Thyroid gland (tissue), 4 donors: ENCODE measurements around the gene ITIH6. TPM values are rescaled to one million over a fixed set of nuclear protein-coding genes. Genes with fewer than 3 reads are reported as not detected.

Experiments used
- DNase-seq, 2 donors: peaks; one replicate each; pipeline ENCODE4 v3.0.0-alpha.2; 2019
- H3K27ac ChIP-seq, 3 donors: fragments of 200-600 bp; sonication (generic); 1 replicate in 2 of 3; 2 replicates in 1 of 3; pipeline ENCODE4 v1.5.1; 2016 to 2019; ENCODE audit warnings: mild to moderate bottlenecking in 1 of 3, moderate library complexity in 1 of 3
- H3K27me3 ChIP-seq: fragments of 200-600 bp; sonication (generic); one replicate; pipeline ENCODE4 v1.5.1; 2019
- H3K36me3 ChIP-seq, 2 donors: fragments of 200-600 bp; sonication (generic); one replicate each; pipeline ENCODE4 v1.5.1; 2016 to 2019
- H3K4me1 ChIP-seq, 2 donors: fragments of 200-600 bp; sonication (generic); one replicate each; pipeline ENCODE4 v1.5.1; 2017 to 2019
- H3K4me3 ChIP-seq, 3 donors: fragments of 200-600 bp; sonication (generic); replicated peaks in 1 of 3; 1 replicate in 2 of 3; 2 replicates in 1 of 3; pipeline ENCODE4 v1.5.1; 2016; ENCODE audit warnings: mild to moderate bottlenecking in 1 of 3
- H3K9me3 ChIP-seq: fragments of 200-600 bp; sonication (generic); one replicate; pipeline ENCODE4 v1.5.1; 2017
- CTCF ChIP-seq, 6 experiments: fragments of 200-600 bp in 3 of 6; fragments of 450-650 bp in 3 of 6; sonication (generic) in 3 of 6; IDR thresholded peaks; one replicate each; pipeline ENCODE4 v1.5.1; 2016 to 2019; ENCODE audit warnings: antibody characterized with exemption in 6 of 6, mild to moderate bottlenecking in 2 of 6, inconsistent platforms in 1 of 6, moderate library complexity in 1 of 6
- POLR2A ChIP-seq, 2 donors: fragments of 450-650 bp; IDR thresholded peaks; one replicate each; pipeline ENCODE4 v1.6.1; 2017; ENCODE audit warnings: antibody characterized with exemption in 2 of 2, mild to moderate bottlenecking in 2 of 2, moderate library complexity in 1 of 2
- WGBS, 2 donors: methylation state at CpG; one replicate each; pipeline ENCODE4 v1.1.5; 2017; 5-methylcytosine and 5-hydroxymethylcytosine counted together
- intact Hi-C: fragments of 100-400 bp; cut with DNase I; formaldehyde crosslinking; loops from one replicate; pipeline ENCODE4 v1.15.1; 2023
- total RNA-seq, 4 donors: library from RNA; depleted of rRNA; stranded (reverse); fragments of >200 nt; gene quantifications; one replicate each; pipeline ENCODE4 v1.2.3, GENCODE V29; 2016

Gene ITIH6
- total RNA-seq, 4 donors from 2014 or later = not detected

DNA sequence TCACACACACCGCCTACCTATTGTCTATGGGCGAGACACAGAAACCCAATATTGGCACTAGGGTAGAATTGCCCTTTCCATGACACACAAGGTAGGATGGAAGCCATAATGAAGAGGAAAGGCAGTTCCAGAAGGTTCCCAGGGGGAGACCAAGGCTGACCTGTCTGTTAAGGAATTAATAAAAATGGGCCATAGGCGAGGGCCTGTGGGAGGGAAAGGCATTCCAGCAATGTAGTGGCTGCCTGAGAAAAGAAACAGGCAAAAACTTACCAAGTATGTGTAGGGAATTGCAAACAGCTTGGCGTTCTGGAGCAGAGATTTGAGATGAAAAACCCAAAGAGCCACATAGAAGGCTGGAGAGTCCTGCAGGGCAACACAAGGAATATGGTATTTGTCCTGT is 28.5 kb upstream of the ITIH6 start:
- no peaks in the 10 kb centered on the region for H3K36me3 ChIP-seq
- H3K27ac ChIP-seq = no peak overlapping the region
- H3K9me3 ChIP-seq = no peaks in the 10 kb centered on the region
- H3K4me1 ChIP-seq = no peaks in the 10 kb centered on the region
- no peak for TF ChIP-seq CTCF (IDR thresholded peaks at IDR 0.05)
- TF ChIP-seq POLR2A (IDR thresholded peaks at IDR 0.05) = no peak
- H3K27me3 ChIP-seq = no peaks in the 10 kb centered on the region
- no peak for DNase-seq
- intact Hi-C loops = no loop called here
- H3K4me3 ChIP-seq = no peak overlapping the region
- 81 to 83% methylated on average over 3 to 4 of the region's 4 CpGs for WGBS, 2 donors

DNA sequence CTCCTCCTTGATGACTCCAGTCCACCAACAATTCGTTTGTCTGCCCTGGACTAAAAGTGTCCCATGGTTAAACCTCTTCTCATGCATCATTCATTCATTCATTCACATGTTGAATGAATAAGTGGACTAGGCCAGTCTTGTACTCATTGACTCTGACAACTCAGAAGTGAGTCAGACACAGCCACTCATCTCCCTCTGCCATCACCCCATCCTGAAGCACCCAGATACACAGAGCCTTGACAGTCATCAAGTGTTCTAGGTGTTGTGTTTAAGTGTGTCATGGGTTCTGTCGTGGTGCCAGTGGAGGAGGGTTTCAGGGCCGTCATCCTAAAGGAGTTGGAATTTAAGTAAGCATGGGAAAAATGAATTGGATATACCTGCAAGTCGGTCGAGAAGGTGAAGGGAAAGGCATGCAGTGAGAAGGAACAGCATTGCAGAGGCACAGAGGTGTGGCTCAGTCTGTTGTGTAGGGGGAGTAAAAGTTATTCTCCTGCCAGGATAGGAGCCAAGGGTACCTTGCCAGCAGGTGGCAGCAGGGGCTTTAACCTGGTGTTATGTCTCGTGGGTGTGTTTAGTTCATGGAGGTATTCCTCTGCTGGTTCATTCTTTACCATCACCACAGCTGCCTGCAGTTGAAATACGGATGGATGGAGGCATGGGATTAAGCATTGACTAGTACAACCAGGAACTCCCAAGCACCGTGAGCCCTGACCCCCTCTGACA is 27.8 kb upstream of the ITIH6 start:
- H3K27me3 ChIP-seq = no peaks in the 10 kb centered on the region
- no peak overlapping the region for H3K27ac ChIP-seq
- DNase-seq = no peak
- no peaks in the 10 kb centered on the region for H3K9me3 ChIP-seq
- TF ChIP-seq CTCF (IDR thresholded peaks at IDR 0.05) (no peak), POLR2A (IDR thresholded peaks at IDR 0.05) (no peak)
- WGBS, 2 donors = 69 to 72% methylated on average over 6 to 8 of the region's 8 CpGs
- no peaks in the 10 kb centered on the region for H3K36me3 ChIP-seq
- H3K4me3 ChIP-seq = no peak overlapping the region
- no peaks in the 10 kb centered on the region for H3K4me1 ChIP-seq
- intact Hi-C loops = no loop called here

GRCh38 chrX:54824722-54825121 is 26.7 kb upstream of the ITIH6 start:
- H3K36me3 ChIP-seq = no peaks in the 10 kb centered on the region
- no peak for DNase-seq
- no peak overlapping the region for H3K4me3 ChIP-seq
- H3K27ac ChIP-seq = no peak overlapping the region
- H3K27me3 ChIP-seq = no peaks in the 10 kb centered on the region
- H3K9me3 ChIP-seq = no peaks in the 10 kb centered on the region
- WGBS, 2 donors = 92 to 93% methylated on average over 4 to 8 of the region's 8 CpGs
- intact Hi-C loops = no loop called here
- no peak for TF ChIP-seq CTCF (IDR thresholded peaks at IDR 0.05)
- TF ChIP-seq POLR2A (IDR thresholded peaks at IDR 0.05) = no peak
- H3K4me1 ChIP-seq = no peaks in the 10 kb centered on the region

DNA sequence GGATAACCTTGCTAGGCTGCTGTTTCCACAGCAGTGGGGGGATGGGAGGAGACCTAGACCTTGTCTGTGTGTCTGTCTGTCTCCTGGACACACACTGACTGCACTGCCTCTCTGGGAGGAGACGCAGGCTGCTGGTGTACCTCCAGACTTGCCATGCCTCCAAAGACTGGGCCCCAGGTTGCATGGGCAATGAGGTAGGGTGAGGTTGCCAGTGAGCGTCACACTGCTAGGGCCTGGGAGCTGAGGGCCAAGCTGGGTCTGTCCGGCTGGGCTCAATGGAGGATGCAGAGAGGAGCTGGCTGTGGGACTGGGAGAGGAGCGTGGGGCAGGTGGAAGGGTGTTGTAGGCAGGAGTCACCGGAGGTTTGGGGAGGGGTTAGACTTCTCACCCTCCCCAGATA is 26.1 kb upstream of the ITIH6 start:
- H3K27me3 ChIP-seq = no peaks in the 10 kb centered on the region
- DNase-seq = no peak
- H3K4me1 ChIP-seq = no peaks in the 10 kb centered on the region
- H3K4me3 ChIP-seq = no peak overlapping the region
- TF ChIP-seq CTCF (IDR thresholded peaks at IDR 0.05) = no peak
- no peak for TF ChIP-seq POLR2A (IDR thresholded peaks at IDR 0.05)
- intact Hi-C loops = no loop called here
- H3K36me3 ChIP-seq = no peaks in the 10 kb centered on the region
- no peak overlapping the region for H3K27ac ChIP-seq
- 89 to 91% methylated on average over 4 of the region's 5 CpGs for WGBS, 2 donors
- H3K9me3 ChIP-seq = no peaks in the 10 kb centered on the region

DNA sequence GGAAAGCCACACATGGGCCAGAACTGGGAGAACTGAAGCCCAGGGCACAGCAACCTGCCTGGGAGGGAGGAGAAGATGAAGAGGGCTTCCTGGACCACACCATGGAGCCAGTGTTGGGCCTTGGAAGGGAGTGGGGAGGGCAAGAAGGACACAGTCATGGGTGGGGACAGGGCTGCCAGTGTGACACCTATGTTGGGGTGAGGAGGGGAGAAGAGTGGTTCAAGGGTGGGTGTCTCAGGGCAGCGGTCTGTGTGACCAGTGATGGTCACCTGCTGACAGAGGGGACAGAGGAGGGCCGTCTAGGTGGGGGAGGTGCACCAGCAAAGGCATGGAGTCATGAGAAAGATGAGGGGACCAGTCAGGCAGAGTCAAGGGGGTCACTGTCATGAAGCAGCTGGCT is 23.3 kb upstream of the ITIH6 start:
- Histone ChIP-seq H3K36me3 (peaks cover 0 to 2% of the 10 kb centered on the region in 2 donors), H3K27ac (no peak overlapping the region), H3K27me3 (no peaks in the 10 kb centered on the region), H3K4me3 (no peak overlapping the region), H3K4me1 (no peaks in the 10 kb centered on the region), H3K9me3 (no peaks in the 10 kb centered on the region)
- DNase-seq = no peak
- TF ChIP-seq POLR2A (IDR thresholded peaks at IDR 0.05) (no peak), CTCF (IDR thresholded peaks at IDR 0.05) (no peak)
- intact Hi-C loops = no loop called here
- WGBS, 2 donors = 85 to 86% methylated on average over 2 of the region's 2 CpGs
